Stimulated activated CD4-positive, alpha-beta T cell treated with anti-CD3 and anti-CD28 coated beads, Interleukin-12 subunit alpha, Interleukin-12 subunit beta, amount 100 ng/mL, for 48 hours (primary cell): Measurements from ENCODE around the gene CUTA.

ENCODE experiments used
- DNase-seq, 3 donors: peaks; one replicate each; pipeline ENCODE4 v3.0.0-alpha.2; 2020; ENCODE audit warnings: low read depth in 2 of 3, low spot score in 1 of 3

CUTA gene

DNA sequence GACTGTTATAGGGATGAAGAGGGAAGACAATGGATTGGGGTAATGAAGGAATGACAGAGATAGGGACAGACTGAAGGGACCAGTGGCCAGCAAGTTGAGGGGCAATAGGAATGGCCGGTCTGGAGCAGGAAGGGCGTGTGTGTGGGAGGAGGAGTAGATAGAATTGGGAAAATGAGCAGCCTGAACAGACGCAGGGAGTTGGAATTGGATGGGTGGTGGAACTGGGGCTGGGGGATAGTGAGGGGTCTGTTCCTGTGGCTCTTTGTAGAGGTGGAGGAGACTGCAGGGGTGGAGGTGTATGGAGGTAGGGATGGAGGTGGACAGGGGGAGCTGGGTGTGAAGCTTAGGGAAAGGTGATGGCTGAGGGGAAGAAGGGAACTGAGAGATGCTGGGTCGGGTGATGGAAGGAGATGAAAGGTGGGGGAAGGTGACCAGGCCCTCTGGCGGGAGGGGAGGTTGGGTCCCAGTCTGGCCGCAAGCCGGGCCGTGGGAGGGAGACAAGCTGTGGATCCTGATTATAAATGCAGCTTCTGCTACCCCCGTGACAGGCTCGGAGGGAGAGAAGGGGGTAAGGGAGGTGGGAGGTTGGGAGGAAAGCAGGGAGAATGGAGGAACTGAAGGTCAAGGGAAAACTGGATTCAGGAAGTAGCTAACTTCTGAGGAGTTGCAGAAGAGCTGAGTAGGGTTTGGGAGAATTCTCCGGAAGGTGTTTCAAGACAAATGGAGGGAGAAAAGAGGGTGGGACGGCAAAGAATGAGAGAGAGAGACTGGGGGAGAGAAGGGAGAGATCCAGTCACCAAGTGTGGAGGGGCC lies 7.2 kb upstream of the CUTA start:
- DNase-seq, result no peak

DNA sequence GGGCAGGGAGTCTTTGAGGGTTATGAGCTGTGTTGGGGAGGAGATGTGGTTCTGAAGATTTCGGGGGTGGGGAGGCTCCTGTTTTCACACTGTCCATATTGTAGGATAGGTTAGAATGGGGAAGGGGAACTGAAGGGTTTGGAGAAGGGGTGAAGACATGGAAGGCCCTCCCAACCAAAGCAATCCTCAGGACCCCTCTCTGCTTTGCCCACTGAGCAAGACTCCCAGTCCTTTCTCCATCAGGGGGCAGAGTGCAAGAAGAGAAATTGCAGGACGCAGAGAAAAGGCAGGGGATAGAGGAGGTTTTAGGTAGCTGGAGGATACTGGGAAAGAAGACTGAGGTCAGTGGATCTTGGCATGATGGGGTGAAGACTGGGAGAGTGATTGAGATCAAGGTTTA lies 5.9 kb upstream of the CUTA start:
- DNase-seq, result no peak

DNA sequence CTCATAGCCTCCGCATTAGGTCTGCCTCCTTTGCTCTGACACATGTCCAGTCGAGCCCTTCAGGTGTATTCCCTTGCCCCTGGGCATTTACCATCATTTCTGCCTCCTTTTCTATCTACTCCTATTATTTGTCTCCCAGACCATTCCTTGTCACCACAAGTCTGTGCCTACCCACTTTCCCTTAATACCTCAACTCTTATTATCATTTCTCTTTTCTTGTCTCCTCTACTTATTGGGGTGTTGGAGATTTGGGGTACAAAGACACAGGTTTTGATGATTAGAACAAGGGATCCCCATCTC lies 3.4 kb upstream of the CUTA start:
- DNase-seq, result no peak

DNA sequence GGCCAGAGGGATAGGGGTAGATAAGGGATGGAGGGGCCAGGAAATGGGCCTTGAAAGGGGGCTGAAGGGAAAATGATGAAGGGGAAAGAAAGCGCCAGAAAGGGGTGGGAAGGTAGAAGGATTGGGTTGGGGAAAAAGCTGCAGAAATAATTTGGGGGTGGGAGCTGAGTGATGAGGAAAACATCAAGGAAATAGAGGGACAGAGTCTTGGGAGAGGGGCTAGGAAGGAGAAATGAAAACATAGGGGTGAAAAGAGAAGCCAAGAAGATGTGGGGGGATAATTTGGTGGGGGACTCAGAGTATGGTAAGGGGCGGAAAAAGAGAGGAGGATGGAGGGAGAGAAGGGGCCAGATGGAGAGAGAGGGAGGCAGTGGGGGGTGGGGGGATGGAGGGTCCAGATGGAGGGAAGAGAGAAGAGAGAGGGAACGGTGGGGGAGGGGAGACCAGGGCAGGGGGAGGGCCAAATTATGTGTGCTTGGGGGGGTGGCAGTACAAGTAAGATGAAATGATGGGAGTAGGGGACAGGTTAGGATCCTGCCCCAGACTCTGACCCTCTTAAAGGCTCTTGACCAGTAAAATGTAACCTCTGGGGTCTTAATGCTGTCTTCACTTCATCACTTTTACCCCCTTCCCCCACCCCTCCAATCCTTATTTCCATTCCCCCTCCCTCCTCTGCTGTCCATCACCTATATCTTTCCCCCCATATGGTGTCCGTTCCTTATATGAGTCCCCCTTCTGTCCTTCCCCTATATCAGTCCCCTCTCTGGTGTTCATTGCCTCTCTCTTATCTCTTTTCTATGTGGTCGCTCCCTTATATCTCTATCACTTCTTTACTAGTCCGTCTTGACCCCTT lies 2.8 kb upstream of the CUTA start:
- DNase-seq, result no peak

DNA sequence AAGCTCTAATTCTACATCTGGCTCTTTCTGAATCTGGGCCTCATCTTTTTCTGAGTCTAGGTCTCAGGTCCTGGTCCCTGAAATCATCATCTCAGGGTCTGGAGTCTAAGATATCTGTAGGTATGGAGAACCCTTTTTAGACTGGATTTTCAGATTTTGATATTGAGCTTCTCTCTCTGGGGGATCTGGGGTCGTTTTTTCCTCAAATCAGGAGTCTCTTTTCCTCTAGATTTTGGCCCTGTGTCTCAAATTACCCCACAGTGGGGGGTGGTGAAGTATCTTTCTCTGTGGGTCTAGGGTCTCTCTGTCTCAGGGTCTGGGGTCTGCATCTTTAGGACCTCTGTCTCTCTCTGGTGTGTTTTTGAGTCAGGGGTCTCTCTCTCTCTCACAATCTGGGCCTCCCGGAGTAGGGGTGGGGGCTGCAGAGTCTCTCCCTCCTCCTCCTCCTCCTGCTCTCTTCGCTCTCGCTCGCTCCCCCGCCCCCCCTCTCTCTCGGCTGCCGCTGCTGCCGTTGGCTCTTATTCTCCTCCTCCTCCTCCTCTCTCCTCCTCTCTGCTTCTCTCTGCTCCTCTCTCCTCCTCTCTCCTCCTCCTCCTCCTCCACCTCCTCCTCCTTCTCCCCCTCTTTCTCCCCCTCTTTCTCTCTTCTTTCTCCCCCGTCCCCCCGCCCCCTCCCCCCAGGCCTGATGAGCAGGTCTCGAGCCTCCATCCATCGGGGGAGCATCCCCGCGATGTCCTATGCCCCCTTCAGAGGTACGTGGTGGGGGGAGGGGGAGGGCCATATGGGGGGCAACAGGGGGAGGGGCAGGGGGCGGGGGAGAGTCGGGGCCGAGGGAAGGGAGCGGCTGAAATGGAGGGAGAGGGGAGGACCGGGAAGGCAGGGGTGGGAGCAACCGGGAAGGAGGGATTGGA lies 1.9 kb upstream of the CUTA start, which contains the start of gene SYNGAP1:
TSS of gene SYNGAP1 (plus strand) at position 486 of the 911 bp plus-strand sequence. CDS start at position 686, 200 bp downstream.
- no peak for DNase-seq

DNA sequence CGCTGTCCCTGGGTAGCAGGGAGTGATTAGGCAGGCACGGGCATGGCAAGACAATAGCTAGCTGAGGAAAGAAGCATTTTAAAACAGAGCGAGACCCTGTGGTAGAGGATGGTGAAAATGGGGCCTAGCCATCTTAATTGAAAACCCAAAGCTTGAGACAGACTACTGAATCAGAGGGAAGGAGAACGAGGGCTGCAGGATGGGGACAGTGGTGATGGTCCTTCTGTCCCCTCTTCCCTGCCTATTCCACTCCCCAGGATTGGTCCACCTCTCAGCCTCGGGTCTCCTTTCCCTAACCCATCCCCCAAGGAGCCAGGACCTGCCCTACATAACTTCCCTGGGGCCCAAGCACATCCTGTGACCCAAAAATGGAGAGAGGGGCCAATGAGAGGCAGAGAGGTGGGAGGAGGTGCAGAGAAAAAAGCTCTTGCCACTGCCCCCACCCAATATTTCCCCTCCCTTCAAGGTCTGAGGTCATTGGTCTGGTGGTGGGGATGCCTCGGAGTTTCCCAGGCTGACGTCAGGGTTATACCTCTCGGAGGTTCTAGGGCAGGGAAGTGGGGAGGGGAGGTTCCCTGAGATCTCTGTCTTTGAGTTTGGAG lies 884 bp upstream of the CUTA start:
- peak in 1 of 3 donors; percentile 57 for DNase-seq

DNA sequence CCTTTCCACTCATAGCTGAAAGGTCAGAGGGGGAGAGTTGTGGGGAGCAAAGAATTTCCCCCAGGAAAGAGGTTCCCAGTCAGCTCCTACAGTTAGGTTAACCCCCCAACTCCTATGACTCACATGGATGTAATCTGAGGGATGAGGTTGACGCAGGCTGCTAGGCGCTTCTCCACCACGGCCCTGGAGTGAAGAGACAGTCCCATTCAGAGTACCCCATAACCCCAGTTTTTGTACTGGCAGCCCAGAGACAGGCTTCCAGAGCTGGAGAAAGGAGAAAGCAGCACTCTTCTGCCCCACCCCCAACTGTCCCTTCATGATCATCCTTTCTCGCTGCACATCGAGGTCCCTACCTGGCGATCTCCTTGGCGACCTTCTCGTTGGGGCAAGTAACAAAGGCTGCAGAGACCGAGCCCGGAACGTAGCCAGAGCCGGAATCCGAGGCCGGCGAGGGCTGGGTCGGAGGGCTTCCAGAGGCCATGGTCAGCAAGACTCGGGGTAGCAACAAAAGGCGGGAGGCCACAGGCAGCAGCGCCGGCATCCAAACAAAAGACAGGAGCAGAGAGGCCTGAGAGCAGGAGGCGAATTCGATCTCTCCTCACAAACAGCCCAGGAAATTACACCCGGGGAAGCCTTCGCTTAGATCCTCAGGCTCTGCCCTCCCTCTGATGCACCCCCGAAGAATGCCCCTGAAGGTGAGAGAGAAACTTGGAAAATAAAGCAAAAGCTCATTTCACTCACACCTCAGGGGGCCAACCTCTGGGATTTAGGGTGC lies 592 bp downstream of the CUTA start:
- peak in 1 of 3 donors; percentile 25 for DNase-seq

DNA sequence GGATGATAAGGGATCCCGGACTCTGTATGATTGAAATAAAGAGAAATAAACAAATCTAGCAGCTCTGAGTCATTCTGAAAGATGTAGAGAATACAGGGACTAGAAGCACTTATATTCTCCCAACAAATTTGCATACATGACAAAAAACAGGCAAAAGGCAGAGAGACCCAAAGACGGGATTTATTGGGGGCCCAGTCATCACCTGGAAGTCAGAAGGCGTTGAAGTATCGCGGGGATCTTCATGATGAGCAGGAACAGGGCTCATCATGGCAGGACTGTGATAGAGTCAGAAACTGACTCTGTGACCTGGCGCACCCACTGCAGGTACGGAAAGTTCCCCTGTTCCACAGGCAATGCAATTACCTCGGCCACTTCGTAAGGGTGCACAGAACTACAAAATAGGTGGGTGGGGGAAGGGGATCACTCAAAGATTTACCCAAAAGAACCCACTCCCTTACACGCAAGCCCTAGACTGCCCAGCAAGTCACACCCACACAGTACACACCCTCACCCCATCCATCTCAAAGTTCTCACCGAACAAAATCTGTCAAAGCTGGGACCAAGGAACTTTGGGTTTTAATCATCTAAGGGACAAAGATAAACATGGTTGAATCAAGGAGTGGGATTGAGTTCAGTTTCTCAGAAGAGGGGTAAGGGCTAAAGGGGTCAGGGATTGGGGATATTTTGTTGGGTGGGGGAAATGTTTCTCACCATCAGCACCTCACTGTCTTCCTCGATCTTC lies 1.4 kb downstream of the CUTA start:
- DNase-seq, result no peak

DNA sequence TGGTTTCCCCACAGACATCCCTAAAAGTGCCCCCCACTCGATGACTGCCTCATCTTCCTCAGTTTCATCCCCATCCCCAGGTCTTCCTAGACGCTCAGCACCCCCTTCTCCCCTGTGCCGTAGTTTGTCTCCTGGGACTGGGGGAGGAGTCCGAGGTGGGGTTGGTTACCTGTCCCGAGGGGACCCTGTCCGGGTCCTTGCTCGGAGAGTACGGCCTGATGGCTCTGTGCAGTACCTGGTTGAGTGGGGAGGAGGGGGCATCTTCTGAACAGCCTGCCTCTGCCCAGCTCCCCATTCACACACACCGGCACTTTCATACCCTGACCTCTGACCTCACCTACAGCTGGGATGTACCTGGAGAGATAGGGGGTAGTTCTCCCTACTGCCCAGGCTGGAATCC lies 2.1 kb downstream of the CUTA start:
- DNase-seq, result no peak

DNA sequence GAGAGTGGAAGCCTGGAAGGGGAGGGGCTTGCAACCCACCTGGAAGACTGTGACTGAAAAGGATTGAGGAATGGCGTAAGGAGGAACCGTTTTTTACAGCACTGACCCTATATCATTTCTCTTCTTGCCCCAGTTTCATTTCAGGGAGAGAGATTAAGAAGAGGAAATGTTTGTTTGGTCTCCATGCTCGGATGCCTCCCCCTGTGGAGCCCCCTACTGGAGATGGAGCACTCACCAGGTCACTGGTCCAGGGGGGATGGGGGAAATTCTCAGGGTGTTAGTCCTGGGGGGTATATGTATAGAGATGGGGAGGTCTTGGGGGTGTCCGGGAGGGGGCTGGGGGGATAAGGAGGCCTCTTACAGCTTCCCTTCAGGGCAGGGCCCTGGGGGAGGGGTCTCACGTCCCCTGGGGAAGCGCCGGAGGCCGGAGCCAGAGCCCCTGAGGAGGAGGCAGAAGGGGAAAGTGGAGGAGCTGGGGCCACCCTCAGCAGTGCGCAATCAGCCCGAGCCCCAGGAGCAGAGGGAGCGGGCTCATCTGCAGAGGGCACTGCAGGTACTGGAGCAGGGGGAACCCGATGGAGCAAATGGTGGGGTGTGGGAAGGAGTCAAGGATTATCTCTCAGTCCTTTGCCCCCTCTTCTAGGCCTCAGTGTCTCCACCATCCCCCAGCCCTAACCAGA lies 3.2 kb downstream of the CUTA start:
- DNase-seq, result no peak

DNA sequence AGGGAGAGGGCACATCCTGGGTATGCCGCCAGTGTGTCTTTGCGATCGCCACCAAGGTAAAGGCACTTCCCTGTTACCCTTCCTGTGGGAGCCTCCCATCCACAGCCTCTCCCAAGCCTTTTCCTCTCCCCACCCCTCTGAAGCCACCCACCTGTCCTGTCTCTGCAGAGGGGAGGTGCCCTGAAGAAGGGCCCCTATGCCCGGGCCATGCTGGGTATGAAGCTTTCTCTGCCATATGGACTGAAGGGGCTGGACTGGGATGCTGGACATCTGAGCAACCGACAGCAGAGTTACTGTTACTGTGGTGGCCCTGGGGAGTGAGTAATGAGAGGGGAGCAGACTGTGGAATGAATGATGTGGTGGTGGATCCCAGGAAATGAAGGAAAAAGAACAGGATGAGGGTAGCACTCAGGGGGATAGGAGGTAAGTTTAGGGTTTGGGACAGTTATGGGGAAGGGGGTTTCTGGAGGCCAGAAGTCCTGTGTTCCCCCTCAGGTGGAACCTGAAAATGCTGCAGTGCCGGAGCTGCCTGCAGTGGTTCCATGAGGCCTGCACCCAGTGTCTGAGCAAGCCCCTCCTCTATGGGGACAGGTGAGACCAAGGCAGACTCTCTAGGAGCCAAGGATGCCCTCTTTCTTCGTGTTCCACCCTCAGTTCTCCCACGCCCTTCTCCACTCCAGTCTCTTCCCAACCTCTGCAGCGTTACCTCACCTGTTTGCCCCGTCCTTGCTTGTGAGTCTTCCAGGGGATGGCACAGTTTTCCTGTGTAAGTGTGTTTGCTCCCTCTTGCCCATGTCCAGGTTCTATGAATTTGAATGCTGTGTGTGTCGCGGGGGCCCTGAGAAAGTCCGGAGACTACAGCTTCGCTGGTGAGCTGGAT lies 4.4 kb downstream of the CUTA start:
- DNase-seq, result no peak

DNA sequence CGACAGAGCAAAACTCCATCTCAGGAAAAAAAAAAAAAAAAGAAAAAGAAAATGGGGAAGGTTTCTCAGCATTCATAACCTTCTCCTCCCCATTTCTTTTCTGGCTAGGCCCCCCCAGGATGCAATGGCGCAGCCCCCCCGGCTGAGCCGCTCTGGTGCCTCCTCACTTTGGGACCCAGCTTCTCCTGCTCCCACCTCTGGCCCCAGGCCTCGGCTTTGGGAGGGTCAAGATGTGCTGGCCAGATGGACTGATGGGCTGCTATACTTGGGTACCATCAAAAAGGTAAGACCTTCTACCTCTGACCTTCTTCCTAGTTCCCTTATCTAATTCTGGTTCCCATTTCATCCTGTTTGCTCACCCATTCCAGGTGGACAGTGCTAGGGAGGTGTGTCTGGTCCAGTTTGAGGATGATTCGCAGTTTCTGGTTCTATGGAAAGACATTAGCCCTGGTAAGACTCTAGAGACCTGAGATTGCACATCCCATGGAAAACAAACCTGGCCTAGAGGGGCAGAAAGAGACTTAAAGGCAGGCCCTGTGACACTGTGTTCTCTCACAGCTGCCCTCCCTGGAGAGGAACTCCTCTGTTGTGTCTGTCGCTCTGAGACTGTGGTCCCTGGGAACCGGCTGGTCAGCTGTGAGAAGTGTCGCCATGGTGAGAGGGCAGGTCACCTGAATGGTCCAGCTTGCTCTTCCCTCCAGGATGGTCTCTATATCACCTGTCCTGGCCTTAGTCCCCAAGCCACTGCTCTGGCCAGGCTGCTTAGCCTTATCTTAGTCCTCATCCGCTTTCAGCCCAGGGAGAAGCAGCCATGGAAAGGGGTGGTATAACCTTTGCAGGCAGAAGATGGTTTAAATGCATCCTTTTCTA lies 5.5 kb downstream of the CUTA start:
- no peak for DNase-seq

DNA sequence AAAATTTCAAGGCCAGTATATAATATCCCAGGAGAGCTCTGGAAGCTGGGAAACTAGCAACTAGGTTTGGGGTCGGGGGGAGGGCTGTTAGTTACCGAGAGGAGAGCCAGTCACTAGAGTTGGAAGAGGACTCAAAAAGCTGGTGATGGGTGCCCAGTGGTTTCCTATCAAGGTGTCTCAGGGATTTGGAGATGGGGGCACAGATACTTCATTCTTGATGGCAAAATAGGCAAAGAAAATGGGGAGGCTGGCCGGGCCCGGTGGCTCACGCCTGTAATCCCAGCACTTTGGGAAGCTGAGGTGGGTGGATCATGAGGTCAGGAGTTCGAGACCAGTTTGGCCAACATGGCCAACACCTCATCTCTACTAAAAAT lies 6.3 kb downstream of the CUTA start:
- no peak for DNase-seq

DNA sequence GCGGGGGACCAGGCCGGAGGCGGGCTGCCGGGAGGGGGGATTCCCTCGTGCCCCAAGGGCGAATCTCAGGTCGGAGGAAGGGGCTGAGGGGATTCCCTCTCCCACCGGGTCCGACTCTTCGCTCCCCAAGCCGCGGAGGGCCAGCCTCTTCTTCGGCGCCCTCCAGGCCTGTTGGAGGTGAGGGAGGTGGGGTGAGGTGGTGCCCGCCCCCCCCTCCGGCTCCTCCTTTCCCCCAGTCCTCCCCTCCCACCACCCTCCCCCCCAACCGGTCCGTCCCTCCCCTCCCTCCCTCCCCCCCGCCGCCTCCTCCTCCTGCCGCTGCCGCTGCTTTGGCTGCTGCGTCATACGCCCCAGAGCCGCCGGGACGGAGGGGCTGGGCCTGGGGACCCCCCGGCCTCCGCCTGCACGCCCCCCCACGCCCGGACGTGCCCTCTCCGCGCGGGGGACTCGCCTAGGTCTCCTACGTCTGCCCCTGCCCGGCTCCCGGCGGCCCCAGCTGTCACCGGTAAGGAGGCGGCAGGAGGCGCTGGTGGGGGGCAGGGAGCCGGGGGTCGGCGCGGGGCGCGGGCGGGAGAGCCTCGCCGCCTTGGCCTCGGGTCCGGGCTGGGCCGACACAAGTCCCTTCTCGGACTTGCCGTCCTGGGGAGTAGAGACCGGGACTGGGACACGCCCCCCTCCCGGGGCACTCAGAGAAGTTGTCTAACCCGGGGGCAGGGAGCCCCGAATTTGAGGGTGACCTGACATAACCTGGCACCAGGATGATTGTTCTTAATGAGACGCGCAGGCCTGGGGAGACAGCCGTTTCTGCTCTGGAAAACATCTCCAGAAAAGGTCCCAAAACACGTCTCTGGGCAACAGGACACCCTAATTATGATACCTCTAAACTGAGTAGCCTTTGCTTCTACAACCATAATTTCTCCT lies 6.9 kb downstream of the CUTA start, which contains the start of gene PHF1:
TSS of gene PHF1 (plus strand) at position 304 of the 921 bp plus-strand sequence. CDS start 1,250 bp downstream, outside the sequence.
- DNase-seq, result no peak

DNA sequence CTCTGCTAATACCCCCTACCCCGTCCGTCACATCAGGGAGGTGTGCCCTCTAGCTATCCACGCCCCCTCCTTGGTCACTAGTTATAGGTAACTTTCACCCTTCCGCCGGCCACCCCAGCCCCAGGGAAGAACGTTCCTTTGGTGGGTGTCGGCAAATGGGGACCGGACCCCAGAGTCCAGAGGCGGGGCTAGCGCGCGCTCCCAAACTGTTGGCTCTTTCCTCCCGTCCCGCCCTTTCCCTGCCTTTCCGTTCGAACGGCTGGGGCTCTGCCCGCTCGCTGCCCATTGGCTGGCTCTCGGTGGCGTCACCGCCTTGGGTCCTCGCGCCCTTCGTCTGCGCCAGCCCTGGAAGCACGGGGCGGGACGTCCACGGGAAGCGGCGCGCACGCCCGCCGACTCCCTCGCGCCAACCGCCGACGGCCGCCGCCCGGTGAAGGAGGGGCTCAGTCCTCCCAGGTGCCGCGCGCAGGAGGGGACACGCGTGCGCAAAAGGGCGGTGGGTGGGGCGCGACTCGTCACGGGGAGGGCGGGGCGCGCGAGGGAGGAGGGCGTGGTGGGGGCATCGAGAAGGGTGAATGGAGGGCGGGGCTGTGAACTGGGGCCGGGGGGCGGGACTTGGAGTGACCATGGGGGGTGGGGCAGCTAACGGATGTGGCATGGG lies 7.7 kb downstream of the CUTA start:
- DNase-seq, result peak; percentile 97 to 98 (median 97)
